NT2/D1 (cell line): ENCODE results near the gene MAST4.

Experiments
- DNase-seq: peaks from one replicate; pipeline ENCODE4 v3.0.0-alpha.2; 2011; ENCODE audit warnings: low read depth, low spot score
- H3K27me3 ChIP-seq: 2 replicates; pipeline ENCODE4 v1.6.0; 2011; ENCODE audit warnings: mild to moderate bottlenecking; ENCODE audit not compliant: insufficient read length, insufficient read depth
- H3K36me3 ChIP-seq: 2 replicates; pipeline ENCODE4 v1.6.1; 2011; ENCODE audit warnings: mild to moderate bottlenecking, low read length, mixed read lengths; ENCODE audit not compliant: insufficient read depth, insufficient read length
- H3K4me1 ChIP-seq: 2 replicates; pipeline ENCODE4 v1.5.1; 2011; ENCODE audit not compliant: insufficient read depth, insufficient read length
- H3K4me3 ChIP-seq: 2 replicates; pipeline ENCODE4 v1.5.1; 2011; ENCODE audit warnings: low read depth; ENCODE audit not compliant: insufficient read length
- H3K9ac ChIP-seq: 2 replicates; pipeline ENCODE4 v1.6.0; 2011; ENCODE audit warnings: low read depth; ENCODE audit not compliant: insufficient read length
- H3K9me3 ChIP-seq: 2 replicates; pipeline ENCODE4 v1.5.1; 2011; ENCODE audit warnings: mild to moderate bottlenecking, low read length; ENCODE audit not compliant: insufficient read depth
- SUZ12 ChIP-seq: IDR thresholded peaks from 2 replicates; pipeline ENCODE4 v1.6.1; 2011; ENCODE audit not compliant: insufficient read length, insufficient read depth; ENCODE audit errors: extremely low read depth
- YY1 ChIP-seq: IDR thresholded peaks from 2 replicates; pipeline ENCODE4 v1.6.1; 2011; ENCODE audit not compliant: insufficient read length, insufficient read depth
- ZNF274 ChIP-seq: IDR thresholded peaks from 2 replicates; pipeline ENCODE4 v1.6.1; 2011; ENCODE audit warnings: mild to moderate bottlenecking, low read depth, low read length

Gene MAST4

DNA sequence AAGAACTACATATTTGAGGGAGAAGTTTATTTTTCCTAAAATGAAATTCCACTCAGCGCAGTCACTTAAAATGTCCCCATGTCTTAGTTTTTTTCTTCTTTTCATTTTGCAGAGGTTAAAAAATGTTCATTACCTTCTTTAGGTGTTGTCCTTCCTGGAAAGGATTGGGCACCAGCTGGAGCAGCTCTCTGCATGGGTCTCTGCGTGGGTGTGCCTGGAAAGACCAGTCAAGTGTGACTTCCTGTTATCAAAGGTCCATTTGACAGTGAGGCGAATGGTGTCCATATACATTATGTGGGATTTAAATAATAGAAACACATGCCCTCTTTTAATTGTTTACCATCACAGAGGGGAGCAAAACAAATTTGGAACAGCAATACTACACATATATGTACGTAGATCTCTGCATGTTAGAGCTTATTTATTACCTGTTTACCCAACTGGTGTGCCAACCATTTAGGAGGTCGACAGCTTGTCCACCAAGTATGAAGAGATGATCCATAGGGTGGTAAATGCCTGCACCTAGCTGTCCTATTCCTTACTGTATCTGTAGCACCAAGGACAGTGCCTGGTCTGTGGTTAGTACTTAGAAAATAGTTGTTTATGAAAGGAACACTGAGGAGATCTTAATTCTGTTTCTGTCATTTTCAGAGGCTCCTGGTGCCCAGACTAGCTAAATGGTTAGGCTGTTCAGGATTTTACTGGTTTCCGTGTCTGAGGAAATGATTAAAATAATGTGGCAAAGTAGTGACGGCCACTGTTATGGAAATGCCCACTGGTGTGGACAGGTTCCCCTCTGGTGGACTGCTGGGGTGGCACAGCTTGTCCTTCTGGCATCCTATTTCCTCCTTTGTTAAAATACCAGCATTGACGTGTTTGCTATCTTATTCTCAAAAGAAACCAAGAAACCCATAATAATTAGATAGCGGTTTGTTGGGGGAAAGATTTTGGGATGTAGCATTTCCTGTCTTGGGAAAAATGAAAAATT is 200.4 kb downstream of the MAST4 start:
- DNase-seq, result no peak
- H3K27me3 ChIP-seq, result no peaks in the 10 kb centered on the region
- no peaks in the 10 kb centered on the region for H3K36me3 ChIP-seq
- no peak overlapping the region for H3K9ac ChIP-seq
- TF ChIP-seq ZNF274 (no peak), YY1 (no peak), SUZ12 (no peak)
- H3K4me3 ChIP-seq, result no peak overlapping the region
- H3K9me3 ChIP-seq, result no peaks in the 10 kb centered on the region
- H3K4me1 ChIP-seq, result no peaks in the 10 kb centered on the region

GRCh38 chr5:66802941-66803340 is 206.7 kb downstream of the MAST4 start:
- Histone ChIP-seq H3K9ac (no peak overlapping the region), H3K9me3 (no peaks in the 10 kb centered on the region), H3K4me1 (no peaks in the 10 kb centered on the region), H3K27me3 (no peaks in the 10 kb centered on the region), H3K4me3 (no peak overlapping the region), H3K36me3 (no peaks in the 10 kb centered on the region)
- no peak for DNase-seq
- no peak for TF ChIP-seq SUZ12
- TF ChIP-seq YY1, result no peak
- no peak for TF ChIP-seq ZNF274

GRCh38 chr5:66805514-66806430 is 209.6 kb downstream of the MAST4 start:
- Histone ChIP-seq H3K9me3 (no peaks in the 10 kb centered on the region), H3K36me3 (no peaks in the 10 kb centered on the region), H3K9ac (no peak overlapping the region), H3K4me3 (no peak overlapping the region), H3K4me1 (no peaks in the 10 kb centered on the region), H3K27me3 (no peaks in the 10 kb centered on the region)
- no peak for TF ChIP-seq SUZ12
- no peak for TF ChIP-seq ZNF274
- no peak for TF ChIP-seq YY1
- no peak for DNase-seq

GRCh38 chr5:66807743-66808142 is 211.6 kb downstream of the MAST4 start:
- no peaks in the 10 kb centered on the region for H3K9me3 ChIP-seq

DNA sequence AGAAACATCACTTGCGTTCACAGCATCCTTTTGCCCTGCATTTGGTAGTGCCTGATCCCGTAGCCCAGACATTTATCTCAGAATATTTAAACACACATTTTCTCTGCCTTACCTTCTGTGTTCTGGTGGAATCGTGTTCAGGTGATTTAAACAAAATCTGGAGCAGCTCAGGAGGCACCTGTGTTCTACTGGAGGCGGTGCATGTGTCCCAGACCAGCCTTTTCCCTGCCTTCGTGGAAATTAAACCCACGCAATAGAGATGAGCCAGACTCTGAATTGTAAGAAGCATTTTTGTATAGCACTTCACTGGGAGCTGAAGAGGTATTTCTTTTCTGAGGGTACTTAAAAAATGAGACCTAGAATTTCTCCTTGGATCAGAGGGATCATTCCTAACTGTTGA is 212.5 kb downstream of the MAST4 start:
- no peak for DNase-seq
- H3K36me3 ChIP-seq, result no peaks in the 10 kb centered on the region
- no peak overlapping the region for H3K4me3 ChIP-seq
- H3K9ac ChIP-seq, result no peak overlapping the region
- TF ChIP-seq YY1, result no peak
- TF ChIP-seq ZNF274, result no peak
- TF ChIP-seq SUZ12, result no peak
- no peaks in the 10 kb centered on the region for H3K9me3 ChIP-seq
- H3K4me1 ChIP-seq, result no peaks in the 10 kb centered on the region
- no peaks in the 10 kb centered on the region for H3K27me3 ChIP-seq

More at GRCh38 chr5:66807743-66808142, 211.6 kb downstream of the MAST4 start:
- TF ChIP-seq YY1 (no peak), ZNF274 (no peak), SUZ12 (no peak)
- Histone ChIP-seq H3K9ac (no peak overlapping the region), H3K4me3 (no peak overlapping the region), H3K4me1 (no peaks in the 10 kb centered on the region), H3K36me3 (no peaks in the 10 kb centered on the region), H3K27me3 (no peaks in the 10 kb centered on the region)
- DNase-seq, result no peak

DNA sequence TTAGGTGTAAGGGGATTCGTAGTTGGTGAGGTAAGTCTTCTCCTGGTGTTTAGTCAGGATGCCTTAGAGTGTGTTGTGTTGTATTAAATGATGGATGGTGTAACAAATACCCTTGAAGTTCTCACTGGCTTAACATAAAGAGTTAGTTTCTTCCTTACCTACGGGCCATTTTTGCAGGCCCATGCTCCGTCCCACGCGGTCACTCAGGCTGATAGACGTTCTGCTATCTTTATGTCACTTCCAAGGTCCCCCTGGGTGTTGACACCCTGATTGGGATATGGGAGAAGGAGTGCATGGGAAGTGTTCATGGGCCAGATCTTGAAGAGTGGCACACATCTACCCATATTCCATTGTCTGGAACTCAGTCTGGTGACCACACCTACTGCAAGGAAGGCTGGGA is 214.0 kb downstream of the MAST4 start:
- no peaks in the 10 kb centered on the region for H3K4me1 ChIP-seq
- H3K9me3 ChIP-seq, result no peaks in the 10 kb centered on the region
- DNase-seq, result no peak
- no peak for TF ChIP-seq YY1
- no peak for TF ChIP-seq ZNF274
- no peak for TF ChIP-seq SUZ12
- H3K9ac ChIP-seq, result no peak overlapping the region
- H3K4me3 ChIP-seq, result no peak overlapping the region
- no peaks in the 10 kb centered on the region for H3K36me3 ChIP-seq
- H3K27me3 ChIP-seq, result no peaks in the 10 kb centered on the region
